HEK293 (cell line): ENCODE measurements around the gene AQP3.

Experiments
- CTCF ChIP-seq: fragments of 450-650 bp; formaldehyde crosslinking; IDR thresholded peaks from 2 replicates; pipeline ENCODE4 v1.5.1; 2016; ENCODE audit warnings: missing biosample characterization, missing genetic modification characterization
- IKZF3 ChIP-seq: fragments of 450-650 bp; IDR thresholded peaks from 2 replicates; pipeline ENCODE4 v1.5.0; 2018; ENCODE audit warnings: missing biosample characterization, mild to moderate bottlenecking, missing genetic modification characterization, moderate library complexity
- REST ChIP-seq: fragments of 450-650 bp; formaldehyde crosslinking; IDR thresholded peaks from 2 replicates; pipeline ENCODE4 v1.5.1; 2016; ENCODE audit warnings: missing biosample characterization, missing genetic modification characterization
- ZBTB10 ChIP-seq: fragments of 450-650 bp; formaldehyde crosslinking; IDR thresholded peaks from 2 replicates; pipeline ENCODE4 v1.5.1; 2016; ENCODE audit warnings: missing biosample characterization, missing genetic modification characterization
- ZBTB21 ChIP-seq: fragments of 450-650 bp; formaldehyde crosslinking; IDR thresholded peaks from 2 replicates; pipeline ENCODE4 v1.5.1; 2017; ENCODE audit warnings: missing biosample characterization, missing genetic modification characterization
- ZNF521 ChIP-seq: fragments of 450-650 bp; formaldehyde crosslinking; IDR thresholded peaks from 2 replicates; pipeline ENCODE4 v1.5.1; 2017; ENCODE audit warnings: missing biosample characterization, mild to moderate bottlenecking, missing genetic modification characterization

GRCh38 chr9:33459115-33459514 lies 11.7 kb upstream of the AQP3 start:
- TF ChIP-seq CTCF (tag by site-specific recombination) (no peak), ZNF521 (no peak), ZBTB21 (tag by site-specific recombination) (no peak), REST (tag by site-specific recombination) (no peak), ZBTB10 (tag by site-specific recombination) (no peak), IKZF3 (no peak)
